GM18526 (cell line): ENCODE data around the gene AMN1.

ENCODE experiments used
- POLR2A ChIP-seq: IDR thresholded peaks from 3 replicates; pipeline ENCODE4 v1.6.1; 2011; ENCODE audit not compliant: insufficient read length; ENCODE audit errors: extremely low read depth

Gene AMN1

GRCh38 chr12:31650918-31651317, 77.9 kb downstream of the AMN1 start:
- no peak for TF ChIP-seq POLR2A

- TF ChIP-seq POLR2A = no peak
These were observed 81.7 kb downstream of the AMN1 start for GRCh38 chr12:31647086-31647491.

- TF ChIP-seq POLR2A = no peak
These were observed 82.9 kb downstream of the AMN1 start for GRCh38 chr12:31645924-31646323.

GRCh38 chr12:31644536-31644935, 84.3 kb downstream of the AMN1 start:
- TF ChIP-seq POLR2A = no peak

GRCh38 chr12:31641509-31642090, 87.2 kb downstream of the AMN1 start:
- no peak for TF ChIP-seq POLR2A

- no peak for TF ChIP-seq POLR2A
These were observed 94.2 kb downstream of the AMN1 start for GRCh38 chr12:31634620-31635019.

- TF ChIP-seq POLR2A = no peak
These were observed 95.4 kb downstream of the AMN1 start for GRCh38 chr12:31633464-31633863.

- TF ChIP-seq POLR2A = no peak
These were observed 97.0 kb downstream of the AMN1 start for GRCh38 chr12:31631809-31632208.

- no peak for TF ChIP-seq POLR2A
These were observed 97.6 kb downstream of the AMN1 start for GRCh38 chr12:31631023-31631724.

GRCh38 chr12:31629756-31630732, 98.8 kb downstream of the AMN1 start:
- TF ChIP-seq POLR2A = no peak

GRCh38 chr12:31627456-31628054, 101.3 kb downstream of the AMN1 start:
- no peak for TF ChIP-seq POLR2A

- TF ChIP-seq POLR2A = no peak
These were observed 102.4 kb downstream of the AMN1 start for GRCh38 chr12:31626270-31626995.

- no peak for TF ChIP-seq POLR2A
These were observed 106.8 kb downstream of the AMN1 start for GRCh38 chr12:31622038-31622437.
